HG03039 (cell line): ENCODE results near the gene PEX26.
"Not testable (repeated sequence)": the region's sequence is repeated elsewhere in the genome, so short reads cannot be mapped to it uniquely, and the experiment has no call there.

Experiments used
- ATAC-seq: cut with Tn5 transposase; IDR thresholded peaks from one replicate; pipeline ENCODE4 v1.9.1; 2021; ENCODE audit warnings: mild to moderate bottlenecking, moderate library complexity; ENCODE audit not compliant: unreplicated experiment

The PEX26 gene

DNA sequence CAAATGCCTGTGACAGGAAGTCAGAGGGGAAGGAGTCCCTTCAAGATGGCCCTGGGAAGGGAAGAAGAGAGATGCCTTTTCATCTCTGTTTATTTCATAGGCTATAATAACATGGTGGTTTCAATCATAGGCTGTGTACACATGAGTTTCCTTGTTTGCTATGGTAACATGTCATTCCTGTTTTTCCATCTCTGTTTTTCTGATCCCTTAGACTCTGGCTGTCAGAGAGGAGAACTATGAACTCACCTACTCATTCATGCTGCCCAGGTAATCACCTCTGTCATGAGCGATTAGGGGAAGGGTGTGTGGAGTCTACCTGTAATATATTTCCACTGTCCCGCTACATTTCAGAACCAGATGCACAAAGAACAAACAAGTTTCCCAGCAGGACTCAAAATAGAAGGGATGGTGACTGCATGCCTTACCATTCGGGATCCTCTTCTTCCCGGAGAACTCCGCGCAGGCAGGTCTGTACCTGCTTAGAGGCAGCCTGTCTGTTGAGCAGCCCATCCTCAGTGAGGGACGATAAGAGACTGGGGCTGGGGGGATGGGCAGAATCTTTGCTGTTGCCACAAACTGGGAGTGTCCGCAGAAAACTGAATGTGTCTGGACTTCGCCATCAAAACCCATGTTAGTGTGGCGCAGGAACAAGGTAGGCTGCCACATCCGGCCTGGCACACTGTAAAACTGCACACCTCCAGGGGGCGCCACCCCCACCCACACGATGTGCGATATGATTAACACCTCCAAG, 7.1 kb upstream of the PEX26 start:
- ATAC-seq, result no peak

DNA sequence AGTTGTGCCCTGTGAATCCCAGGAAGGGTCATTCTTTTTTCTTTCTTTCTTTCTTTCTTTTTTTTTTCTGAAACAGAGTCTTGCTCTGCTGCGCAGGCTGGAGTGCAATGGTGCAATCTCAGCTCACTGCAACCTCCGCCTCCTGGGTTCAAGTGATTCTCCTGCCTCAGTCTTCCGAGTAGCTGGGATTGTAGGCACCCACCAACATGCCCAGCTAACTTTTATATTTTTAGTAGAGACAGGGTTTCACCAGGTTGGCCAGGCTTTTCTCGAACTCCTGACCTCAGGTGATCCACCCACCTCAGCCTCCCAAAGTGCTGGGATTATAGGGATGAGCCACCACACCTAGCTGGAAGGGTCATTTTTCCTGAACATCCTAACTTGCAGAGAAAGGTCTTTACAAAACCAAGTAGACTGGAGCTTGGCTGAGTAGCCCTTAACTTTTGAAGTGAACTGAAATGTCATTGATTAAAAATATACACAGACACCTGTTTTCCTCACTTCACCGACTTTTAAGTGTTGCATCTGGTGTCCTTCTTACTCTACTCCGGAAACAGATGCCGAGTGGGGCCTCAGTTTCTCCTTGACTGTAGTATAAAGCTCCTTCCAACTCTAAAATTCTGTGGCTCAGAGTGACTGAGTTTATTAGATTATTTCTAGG, 6.4 kb upstream of the PEX26 start:
- ATAC-seq, result not testable (repeated sequence)

DNA sequence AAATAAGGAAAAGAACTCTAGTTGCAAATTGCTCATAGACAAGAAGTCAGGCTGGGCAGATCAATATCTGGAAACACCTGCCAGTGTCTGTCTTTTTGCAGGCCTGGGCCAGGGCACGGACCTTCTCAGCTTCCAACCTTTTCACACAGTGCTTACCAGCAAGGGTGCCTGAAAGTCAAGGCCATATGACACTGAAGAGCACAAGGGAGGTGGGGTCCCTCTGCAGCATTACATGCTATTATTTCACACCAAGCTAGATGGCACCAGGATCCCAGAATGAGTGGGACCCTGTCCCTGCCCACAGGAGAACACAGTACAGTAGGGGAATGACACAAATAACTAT, 5.9 kb upstream of the PEX26 start:
- ATAC-seq, result no peak

DNA sequence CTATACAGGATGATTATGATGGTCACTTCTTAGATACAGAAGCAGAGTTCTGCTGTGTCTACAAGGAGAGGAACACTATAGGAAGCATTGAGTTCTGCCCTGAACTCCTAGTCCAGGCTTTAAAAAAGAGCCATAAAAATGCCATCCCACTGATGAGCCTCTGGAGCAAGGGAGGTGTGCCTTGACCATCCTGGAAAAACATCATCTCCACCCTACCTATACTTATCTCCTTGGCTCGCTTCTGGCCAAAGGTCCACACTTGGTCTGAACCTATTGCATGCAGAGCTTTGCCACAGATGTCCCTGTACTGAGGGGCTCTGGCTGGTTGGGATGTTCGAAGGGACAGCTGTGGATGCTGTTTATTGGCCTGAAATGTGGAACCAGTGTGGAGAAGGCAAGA, 4.3 kb upstream of the PEX26 start:
- no peak for ATAC-seq

DNA sequence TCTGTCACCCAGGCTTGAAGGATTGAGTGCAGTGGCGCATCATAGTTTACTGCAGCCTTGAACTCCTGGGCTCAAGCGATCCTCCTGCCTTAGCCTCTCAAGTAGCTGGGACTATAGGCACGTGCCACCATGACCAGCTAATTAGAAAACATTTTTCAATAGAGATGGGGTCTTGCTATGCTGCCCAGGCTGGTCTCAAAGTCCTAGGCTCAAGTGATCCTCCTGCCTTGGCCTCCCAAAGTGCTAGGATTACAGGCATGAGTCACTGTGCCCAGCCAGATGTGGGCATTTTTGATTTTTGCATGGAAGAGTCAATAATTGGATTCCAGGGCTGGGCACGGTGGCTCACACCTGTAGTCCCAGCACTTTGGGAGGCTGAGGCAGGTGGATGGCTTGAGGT, 3.9 kb upstream of the PEX26 start:
- not testable (repeated sequence) for ATAC-seq

DNA sequence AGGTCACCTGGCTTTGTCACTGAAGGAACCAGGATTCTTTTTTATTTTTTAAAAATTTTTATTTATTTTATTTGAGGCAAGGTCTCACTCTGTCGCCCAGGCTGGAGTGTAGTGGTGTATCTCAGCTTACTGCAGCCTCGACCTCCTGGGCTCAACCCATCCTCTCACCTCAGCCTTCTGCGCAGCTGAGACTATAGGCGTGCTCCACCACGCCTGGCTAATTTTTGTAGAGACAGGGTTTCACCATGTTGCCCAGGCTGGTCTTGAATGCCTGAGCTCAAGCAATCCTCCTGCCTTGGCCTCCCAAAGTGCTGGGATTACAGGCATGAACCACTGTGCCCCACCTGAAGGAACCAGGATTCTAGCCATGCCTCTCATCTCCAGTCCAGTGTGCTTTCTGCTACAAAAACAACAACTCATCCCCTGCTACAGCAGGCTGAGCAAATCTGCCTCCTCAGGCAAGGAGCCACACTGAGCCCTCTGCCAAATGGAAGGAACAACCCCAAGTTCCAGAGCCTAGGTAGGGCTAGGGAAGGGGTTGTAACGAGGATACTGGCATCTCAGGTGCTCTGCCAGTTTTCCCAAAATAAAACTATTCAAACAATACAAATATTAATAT, 2.6 kb upstream of the PEX26 start:
- ATAC-seq, result no peak

DNA sequence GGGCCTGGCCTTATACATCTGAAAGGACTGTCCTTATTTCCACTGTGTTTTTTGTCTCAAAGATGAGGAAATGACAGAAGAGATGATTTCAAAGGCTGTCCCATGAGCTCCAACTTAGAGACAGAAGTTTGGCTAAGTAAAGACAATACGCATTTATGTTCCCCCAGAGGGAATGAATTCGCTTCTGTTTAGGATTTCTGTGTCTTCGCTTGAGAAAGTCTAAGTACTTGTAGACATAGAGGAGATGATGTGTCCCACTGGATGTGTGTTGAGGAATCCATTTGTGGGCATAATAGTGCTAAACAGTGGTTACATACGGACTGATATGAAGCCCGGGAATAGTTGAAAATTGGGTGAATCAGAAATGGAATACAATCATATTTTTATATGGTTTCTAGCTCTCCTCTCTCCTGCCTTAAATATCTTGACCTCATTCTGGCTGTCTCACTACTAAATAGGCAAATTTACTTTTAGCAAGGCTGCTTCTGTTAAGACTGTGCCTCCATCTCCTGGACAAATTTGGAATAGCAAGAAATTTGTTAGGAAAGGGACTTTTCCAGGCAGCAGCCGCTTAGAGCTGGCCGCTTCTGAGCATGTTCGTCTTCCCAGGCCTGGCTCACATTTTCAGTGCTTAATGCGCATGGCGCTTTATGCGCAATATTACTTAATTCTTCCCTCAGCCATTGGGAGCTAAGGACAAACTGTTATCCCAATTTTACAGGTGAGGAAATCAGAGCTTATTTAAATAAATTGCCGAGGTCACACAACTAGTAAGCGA, 1.9 kb upstream of the PEX26 start:
- ATAC-seq, result no peak

DNA sequence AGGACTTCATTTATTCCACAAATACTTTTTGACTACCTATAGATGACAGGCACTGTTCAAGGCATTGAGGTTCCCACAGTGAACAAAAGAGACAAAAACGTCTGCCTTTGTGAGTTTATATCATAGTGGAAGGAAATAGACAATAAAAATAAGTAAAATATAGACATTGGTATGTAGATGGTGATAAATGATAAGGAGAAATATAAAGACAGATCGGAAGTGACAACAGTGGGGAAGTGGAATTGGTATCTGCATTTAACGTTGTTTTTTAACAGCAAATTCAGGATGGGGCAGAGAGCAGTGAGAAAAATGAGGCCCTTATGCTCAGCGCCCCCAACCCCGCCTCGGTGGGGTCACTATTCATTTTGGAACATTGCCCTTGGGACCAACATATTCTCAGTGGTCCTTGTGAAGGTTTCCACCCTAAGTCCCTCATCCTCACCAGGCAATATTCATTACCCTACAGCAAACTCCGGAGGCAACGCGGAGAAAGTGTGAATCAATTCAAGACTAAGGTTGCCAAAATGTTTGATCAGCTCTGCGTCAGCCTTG, 627 bp upstream of the PEX26 start:
- ATAC-seq, result no peak

DNA sequence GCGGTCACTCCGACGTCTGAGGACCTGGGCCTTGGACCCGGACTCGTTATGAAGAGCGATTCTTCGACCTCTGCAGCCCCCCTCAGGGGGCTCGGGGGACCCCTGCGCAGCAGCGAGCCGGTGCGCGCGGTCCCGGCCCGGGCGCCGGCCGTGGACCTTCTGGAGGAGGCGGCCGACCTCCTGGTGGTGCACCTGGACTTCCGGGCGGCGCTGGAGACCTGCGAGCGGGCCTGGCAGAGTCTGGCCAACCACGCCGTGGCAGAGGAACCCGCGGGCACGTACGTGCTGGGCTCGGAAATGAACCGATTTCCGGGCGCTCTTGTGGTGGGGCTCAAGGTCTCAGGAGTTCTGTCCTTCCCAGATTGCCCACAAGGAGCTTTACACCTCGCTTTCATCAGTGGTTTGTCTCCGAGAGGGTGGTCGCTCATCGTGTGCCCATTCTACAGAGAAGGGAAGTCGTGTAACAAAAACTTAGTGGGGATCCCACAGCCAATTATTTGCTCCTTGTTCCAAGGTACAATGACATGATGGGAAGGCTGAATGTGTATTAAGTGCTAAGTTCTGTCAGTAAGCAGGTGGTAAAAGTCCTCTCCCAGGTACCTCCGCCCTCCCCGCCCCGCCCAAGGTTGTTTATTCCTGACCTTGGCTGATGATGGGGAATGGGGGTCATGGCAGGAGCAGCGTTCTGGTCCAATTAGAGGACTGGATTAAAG, 695 bp downstream of the PEX26 start:
- ATAC-seq, result peak; percentile 13

DNA sequence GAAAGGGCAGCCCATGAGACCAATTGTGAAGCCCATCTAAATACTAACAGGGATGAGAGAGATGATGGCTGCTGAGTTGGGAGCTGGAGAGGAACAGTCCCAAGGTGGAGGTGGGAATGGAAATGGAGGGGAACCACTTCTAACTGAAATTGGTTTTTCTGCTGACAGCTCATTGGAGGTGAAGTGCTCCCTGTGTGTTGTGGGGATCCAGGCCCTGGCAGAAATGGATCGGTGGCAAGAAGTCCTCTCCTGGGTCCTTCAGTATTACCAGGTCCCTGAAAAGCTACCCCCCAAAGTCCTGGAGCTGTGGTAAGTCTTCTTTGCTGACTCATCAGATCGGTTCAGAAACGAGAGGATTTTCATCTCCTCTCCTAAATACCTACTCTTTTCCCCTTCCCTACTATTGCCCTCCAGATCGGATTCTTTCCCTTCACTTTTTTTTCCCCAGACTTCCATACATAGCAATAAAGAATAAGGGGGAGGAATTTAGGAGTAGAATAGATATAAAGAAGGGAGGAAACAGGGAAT, 2.0 kb downstream of the PEX26 start:
- no peak for ATAC-seq

DNA sequence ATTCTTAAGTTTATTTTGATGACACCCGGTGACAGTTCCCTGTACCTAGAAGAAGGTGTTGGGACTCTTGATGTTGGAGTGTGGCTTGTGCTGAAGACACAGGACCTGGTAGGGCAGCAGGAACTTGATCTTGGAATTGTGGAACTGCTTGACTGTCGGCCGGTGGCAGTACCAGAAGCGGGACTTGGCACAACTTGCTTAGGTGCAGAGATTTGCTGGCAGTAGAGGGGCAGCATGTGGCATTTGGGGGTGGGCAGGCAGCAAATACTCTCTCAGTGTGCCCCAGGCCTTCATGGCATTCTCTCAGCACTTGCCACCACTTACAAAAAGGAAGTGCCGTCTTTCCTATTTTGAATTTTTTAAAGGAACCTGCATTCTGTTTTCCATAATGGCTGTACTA, 3.6 kb downstream of the PEX26 start:
- no peak for ATAC-seq

DNA sequence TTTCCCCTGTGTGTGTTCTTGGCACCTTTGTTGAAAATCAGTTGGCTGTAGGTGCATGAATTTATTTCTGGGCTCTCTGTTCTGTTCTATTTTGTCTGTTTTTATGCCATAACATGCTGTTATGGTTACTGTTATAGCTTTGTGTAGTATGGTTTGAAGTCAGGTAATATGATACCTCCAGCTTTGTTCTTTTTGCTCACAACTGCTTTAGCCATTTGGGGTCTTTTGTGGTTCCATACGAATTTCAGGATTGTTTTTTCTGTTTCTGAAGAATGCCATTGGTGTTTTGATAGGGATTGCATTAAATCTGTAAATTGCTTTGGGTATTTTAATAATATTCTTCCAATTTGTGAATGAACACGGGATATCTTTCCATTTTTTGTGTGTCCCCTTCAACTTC, 4.7 kb downstream of the PEX26 start:
- ATAC-seq, result no peak

DNA sequence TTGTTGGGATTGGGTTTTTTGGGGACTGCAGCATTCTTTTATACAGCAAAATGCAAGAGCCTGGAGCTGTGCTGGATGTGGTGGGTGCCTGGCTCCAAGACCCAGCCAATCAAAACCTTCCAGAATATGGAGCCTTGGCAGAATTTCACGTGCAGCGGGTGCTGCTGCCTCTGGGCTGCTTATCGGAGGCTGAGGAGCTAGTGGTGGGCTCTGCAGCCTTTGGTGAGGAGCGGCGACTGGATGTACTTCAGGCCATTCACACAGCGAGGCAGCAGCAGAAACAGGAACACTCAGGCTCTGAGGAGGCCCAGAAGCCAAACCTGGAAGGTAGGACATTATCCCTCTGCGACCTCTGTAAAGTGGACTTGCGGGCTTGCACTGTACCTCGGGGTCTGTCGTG, 5.6 kb downstream of the PEX26 start:
- ATAC-seq, result no peak

DNA sequence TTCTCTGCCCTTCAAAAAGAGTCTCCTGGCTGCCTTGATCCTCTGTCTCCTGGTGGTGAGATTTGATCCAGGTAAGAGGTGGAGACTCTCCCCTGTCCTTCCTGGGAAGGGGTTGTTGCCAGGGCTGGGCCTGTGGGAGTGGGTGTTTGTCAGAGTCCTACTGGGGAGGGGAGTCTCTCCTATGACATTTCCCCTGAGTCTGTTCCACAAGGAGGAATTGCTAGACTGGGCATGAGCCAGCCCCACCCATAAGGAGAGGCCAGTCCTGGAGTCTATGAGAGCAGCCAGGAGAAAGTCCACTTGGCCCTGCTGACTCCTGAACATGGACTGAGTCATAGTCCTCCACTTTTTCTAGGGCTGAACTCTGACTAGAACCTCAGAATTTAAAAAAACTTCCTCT, 7.4 kb downstream of the PEX26 start:
- ATAC-seq, result no peak

DNA sequence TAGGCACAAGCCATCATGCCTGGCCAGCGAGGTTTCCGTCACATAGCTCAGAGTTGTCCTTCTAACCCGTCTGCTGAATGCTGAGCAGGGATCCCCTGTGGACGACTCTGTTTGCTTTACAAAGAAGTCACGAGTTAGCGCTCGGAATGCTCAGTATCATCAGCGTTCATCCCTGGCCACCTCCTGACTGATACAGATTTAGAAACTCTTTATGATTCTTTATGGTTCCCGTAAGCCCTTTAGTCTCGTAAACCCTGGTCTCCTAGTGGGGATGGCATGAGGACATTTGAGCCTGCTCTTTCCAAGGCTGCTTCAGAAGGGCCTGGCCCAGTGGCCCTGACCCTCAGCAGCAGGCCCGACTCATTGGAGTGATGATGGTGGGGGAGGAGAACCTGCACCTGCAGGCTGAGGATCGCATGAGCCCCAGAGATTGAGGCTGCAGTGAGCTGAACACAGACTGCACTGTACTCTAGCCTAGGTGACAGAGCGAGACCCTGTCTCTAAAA, 9.6 kb downstream of the PEX26 start:
- ATAC-seq, result no peak

DNA sequence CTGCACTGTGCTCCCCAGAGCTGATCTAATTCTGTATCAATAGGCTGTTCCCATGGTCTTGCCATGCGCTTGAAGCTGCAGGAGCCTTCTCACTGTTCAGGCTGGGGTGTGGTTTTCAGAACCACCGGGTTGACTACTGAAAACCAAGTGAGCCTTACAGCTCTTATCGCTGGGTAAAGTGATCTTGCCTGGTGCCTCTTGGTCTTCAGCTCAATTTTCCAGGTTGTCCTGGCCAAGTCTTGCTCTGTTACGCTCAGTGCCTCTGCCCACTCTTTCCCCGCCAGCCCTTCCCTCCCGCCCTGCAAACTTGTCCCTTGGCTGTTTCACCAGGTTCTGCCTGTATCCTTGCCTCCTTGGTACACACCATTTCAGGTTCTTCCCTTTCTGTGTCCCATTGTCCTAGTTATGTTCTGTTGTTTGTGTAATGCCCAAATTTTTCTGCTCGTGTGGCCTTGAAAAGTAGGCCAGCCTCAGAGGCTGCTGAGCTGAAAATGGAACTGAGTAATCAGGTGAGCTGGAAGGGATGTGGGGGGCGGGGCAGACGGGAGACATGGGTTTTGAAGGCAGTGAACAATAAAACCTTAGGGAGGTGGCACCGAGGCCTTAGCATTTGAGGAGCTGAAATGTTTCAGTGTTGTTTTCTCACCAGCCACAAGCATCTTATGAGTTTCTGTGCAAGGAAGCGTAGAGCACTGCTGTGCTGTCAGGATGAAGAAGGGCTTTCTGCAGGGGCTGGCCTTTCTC, 11.2 kb downstream of the PEX26 start:
- ATAC-seq, result no peak

DNA sequence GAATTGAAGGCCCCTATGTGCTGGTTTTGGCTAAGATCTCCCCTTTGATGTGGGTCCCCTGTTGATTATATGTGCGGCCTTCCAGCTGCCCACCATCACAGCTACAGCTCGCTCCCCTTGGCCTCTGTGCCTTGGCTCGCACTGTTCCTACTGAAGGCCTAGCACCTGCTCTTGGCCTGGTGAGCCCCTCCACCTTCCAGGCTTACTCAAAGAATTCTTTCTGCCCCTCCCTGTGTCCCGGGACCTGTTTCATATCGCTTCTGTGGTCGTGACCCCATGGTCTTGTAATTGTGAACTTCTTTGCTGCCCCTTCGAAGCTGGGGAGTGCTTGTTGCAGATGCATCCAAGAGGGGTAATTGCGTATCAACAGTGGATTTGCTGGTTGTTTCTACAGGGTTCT, 12.5 kb downstream of the PEX26 start:
- ATAC-seq, result no peak

DNA sequence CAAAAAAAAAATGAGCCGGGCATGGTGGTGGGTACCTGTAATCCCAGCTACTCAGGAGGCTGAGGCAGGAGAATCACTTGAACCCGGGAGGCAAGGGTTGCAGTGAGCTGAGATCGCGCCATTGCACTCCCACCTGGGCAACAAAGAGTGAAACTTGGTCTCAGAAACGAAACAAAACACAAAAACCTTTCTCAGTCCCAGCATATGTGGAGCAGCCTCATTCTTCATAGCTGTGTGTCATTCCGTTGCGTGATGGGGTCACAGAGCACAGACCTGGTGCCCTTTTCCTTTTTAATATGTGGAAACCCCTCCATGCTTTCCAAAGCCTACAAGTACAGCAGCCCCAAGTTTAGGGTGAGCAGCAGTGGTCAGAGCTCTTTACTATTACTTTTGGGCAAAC, 13.7 kb downstream of the PEX26 start:
- ATAC-seq, result no peak

DNA sequence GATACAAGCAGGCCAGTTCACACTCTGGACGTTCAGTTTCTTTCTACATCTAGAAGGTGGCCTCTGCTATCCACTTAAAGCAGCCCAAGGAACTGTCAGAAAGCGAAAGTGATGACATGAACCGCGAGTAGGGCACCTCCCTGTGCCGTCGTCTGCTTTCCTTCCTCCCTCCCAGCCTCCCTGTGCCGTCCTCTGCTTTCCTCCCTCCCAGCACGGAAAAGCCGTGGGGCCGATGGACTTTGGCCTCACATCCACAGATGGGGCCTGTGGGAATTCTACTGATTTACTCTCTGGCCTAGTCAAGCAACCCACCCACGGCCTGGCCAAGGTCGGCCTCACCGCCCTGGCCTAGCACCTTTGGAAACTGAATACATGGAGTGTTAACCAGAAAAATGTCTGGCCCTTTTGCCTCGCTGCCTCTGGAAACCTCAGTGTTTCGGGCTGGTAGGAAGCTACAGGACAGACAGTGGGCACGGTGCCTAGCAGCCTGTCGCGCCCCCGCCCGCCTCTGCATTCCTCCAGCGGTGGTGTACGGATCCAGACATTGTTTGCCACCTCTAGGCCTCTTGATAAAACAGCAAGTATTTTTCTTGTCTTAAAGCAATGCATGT, 14.2 kb downstream of the PEX26 start:
- ATAC-seq, result no peak
